ENCODE results near the gene HSD17B13.
"Not testable (repeated sequence)": the region's sequence is repeated elsewhere in the genome, so short reads cannot be mapped to it uniquely, and the experiment has no call there.

HSD17B13 gene

DNA sequence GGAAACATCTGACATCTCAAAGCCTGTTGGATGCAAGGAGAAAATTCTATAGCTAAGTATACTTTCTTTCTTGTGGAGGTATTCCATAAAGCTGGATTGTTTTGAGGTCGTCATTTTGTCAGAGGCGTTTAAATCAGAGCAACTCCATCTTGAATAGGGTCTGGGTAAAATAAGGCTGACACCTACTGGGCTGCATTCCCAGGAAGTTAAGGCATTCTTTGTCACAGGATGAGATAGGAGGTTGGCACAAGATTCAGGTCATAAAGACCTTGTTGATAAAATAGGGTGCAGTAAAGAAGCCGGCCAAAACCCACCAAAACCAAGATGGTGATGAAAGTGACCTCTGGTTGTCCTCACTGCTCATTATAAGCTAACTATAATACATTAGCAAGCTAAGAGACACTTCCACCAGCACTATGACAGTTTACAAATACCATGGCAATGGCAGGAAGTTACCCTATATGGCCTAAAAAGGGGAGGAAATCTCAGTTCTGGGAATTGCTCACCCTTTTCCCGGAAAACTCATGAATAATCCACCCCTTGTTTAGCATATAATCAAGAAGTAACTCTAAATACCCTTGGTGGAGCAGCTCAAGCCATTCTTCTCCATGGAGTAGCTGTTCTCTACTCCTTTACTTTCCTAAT, 11.9 kb downstream of the HSD17B13 start:
- ATAC-seq (replicated peaks; ENCODE audit: extremely low read depth, poor library complexity, severe bottlenecking) (no peak), DNase-seq (ENCODE audit: low spot score in 2 of 2) (no peak)
- no peaks in the 10 kb centered on the region for H3K36me3 Mint-ChIP-seq (ENCODE audit: insufficient read depth)
- H3K9me3 Mint-ChIP-seq, result no peaks in the 10 kb centered on the region
- no peaks in the 10 kb centered on the region for H3K4me1 Mint-ChIP-seq
- H3K27me3 Mint-ChIP-seq, result no peaks in the 10 kb centered on the region
- H3K4me3 Mint-ChIP-seq, result no peak overlapping the region
- no peak overlapping the region for H3K27ac Mint-ChIP-seq (ENCODE audit: low read depth)

GRCh38 chr4:87309625-87310024, 13.1 kb downstream of the HSD17B13 start:
- no peak for ATAC-seq (replicated peaks; ENCODE audit: extremely low read depth, poor library complexity, severe bottlenecking)
- Mint-ChIP-seq H3K4me3 (no peak overlapping the region), H3K36me3 (ENCODE audit: insufficient read depth) (no peaks in the 10 kb centered on the region), H3K27me3 (no peaks in the 10 kb centered on the region), H3K27ac (ENCODE audit: low read depth) (no peak overlapping the region), H3K9me3 (no peaks in the 10 kb centered on the region), H3K4me1 (no peaks in the 10 kb centered on the region)
- no peak for DNase-seq (ENCODE audit: low spot score in 2 of 2)

- no peak overlapping the region for H3K27ac Mint-ChIP-seq (ENCODE audit: low read depth)
- ATAC-seq (replicated peaks; ENCODE audit: extremely low read depth, poor library complexity, severe bottlenecking) (no peak), DNase-seq (ENCODE audit: low spot score in 2 of 2) (no peak)
- no peaks in the 10 kb centered on the region for H3K4me1 Mint-ChIP-seq
- H3K4me3 Mint-ChIP-seq, result no peak overlapping the region
- H3K9me3 Mint-ChIP-seq, result no peaks in the 10 kb centered on the region
- peaks cover 4% of the 10 kb centered on the region for H3K27me3 Mint-ChIP-seq
- H3K36me3 Mint-ChIP-seq (ENCODE audit: insufficient read depth), result peaks cover 1% of the 10 kb centered on the region
Measured at GRCh38 chr4:87306056-87306455, 16.6 kb downstream of the HSD17B13 start.

- no peak overlapping the region for H3K27ac Mint-ChIP-seq (ENCODE audit: low read depth)
- H3K4me3 Mint-ChIP-seq, result no peak overlapping the region
- H3K4me1 Mint-ChIP-seq, result no peaks in the 10 kb centered on the region
- no peaks in the 10 kb centered on the region for H3K9me3 Mint-ChIP-seq
- H3K27me3 Mint-ChIP-seq, result peaks cover 7% of the 10 kb centered on the region
- ATAC-seq (replicated peaks; ENCODE audit: extremely low read depth, poor library complexity, severe bottlenecking) (no peak), DNase-seq (ENCODE audit: low spot score in 2 of 2) (no peak)
- H3K36me3 Mint-ChIP-seq (ENCODE audit: insufficient read depth), result peaks cover 1% of the 10 kb centered on the region
Measured at GRCh38 chr4:87305562-87305961, 17.1 kb downstream of the HSD17B13 start.

- Mint-ChIP-seq H3K27ac (ENCODE audit: low read depth) (no peak overlapping the region), H3K4me3 (no peak overlapping the region), H3K9me3 (no peaks in the 10 kb centered on the region), H3K36me3 (ENCODE audit: insufficient read depth) (peaks cover 1% of the 10 kb centered on the region), H3K27me3 (peaks cover 7% of the 10 kb centered on the region), H3K4me1 (no peaks in the 10 kb centered on the region)
- no peak for ATAC-seq (replicated peaks; ENCODE audit: extremely low read depth, poor library complexity, severe bottlenecking)
- DNase-seq (ENCODE audit: low spot score in 2 of 2), result no peak
Measured at GRCh38 chr4:87304745-87305432, 17.8 kb downstream of the HSD17B13 start.

GRCh38 chr4:87299898-87300297, 22.8 kb downstream of the HSD17B13 start:
- DNase-seq (ENCODE audit: low spot score in 2 of 2) (no peak), ATAC-seq (replicated peaks; ENCODE audit: extremely low read depth, poor library complexity, severe bottlenecking) (no peak)
- H3K4me3 Mint-ChIP-seq, result no peak overlapping the region
- peaks cover 3% of the 10 kb centered on the region for H3K9me3 Mint-ChIP-seq
- H3K27ac Mint-ChIP-seq (ENCODE audit: low read depth), result no peak overlapping the region
- no peaks in the 10 kb centered on the region for H3K4me1 Mint-ChIP-seq
- H3K36me3 Mint-ChIP-seq (ENCODE audit: insufficient read depth), result peaks cover 1% of the 10 kb centered on the region
- peaks cover 7% of the 10 kb centered on the region for H3K27me3 Mint-ChIP-seq

- Mint-ChIP-seq H3K27ac (ENCODE audit: low read depth) (no peak overlapping the region), H3K4me3 (no peak overlapping the region), H3K27me3 (peaks cover 7% of the 10 kb centered on the region), H3K36me3 (ENCODE audit: insufficient read depth) (no peaks in the 10 kb centered on the region), H3K4me1 (no peaks in the 10 kb centered on the region), H3K9me3 (peaks cover 13% of the 10 kb centered on the region)
- ATAC-seq (replicated peaks; ENCODE audit: extremely low read depth, poor library complexity, severe bottlenecking) (no peak), DNase-seq (ENCODE audit: low spot score in 2 of 2) (no peak)
Measured at GRCh38 chr4:87298362-87298761, 24.3 kb downstream of the HSD17B13 start.

- H3K9me3 Mint-ChIP-seq, result peaks cover 14% of the 10 kb centered on the region
- not testable (repeated sequence) for H3K36me3 Mint-ChIP-seq (ENCODE audit: insufficient read depth); ATAC-seq (replicated peaks; ENCODE audit: extremely low read depth, poor library complexity, severe bottlenecking); H3K4me1 Mint-ChIP-seq; H3K27ac Mint-ChIP-seq (ENCODE audit: low read depth); H3K27me3 Mint-ChIP-seq; DNase-seq (ENCODE audit: low spot score in 2 of 2); H3K4me3 Mint-ChIP-seq
Measured at GRCh38 chr4:87294911-87295310, 27.8 kb downstream of the HSD17B13 start.

DNA sequence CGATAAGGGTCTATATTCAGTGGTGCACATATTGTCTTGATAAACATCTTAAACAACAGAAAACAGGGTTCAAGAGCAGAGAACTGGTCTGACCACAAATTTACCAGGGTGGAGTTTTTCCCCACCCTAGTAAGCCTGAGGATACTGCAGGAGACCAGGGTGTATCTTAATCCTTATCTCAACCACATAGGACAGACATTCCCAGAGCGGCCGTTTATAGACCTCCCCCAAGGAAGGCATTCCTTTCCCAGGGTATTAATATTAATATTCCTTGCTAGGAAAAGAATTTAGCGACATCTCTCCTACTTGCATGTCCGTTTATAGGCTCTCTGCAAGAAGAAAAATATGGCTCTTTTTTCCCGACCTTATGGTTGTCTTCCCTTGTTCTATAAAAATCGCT, 28.8 kb downstream of the HSD17B13 start:
- not testable (repeated sequence) for H3K4me1 Mint-ChIP-seq; H3K4me3 Mint-ChIP-seq; DNase-seq (ENCODE audit: low spot score in 2 of 2); H3K27me3 Mint-ChIP-seq; H3K27ac Mint-ChIP-seq (ENCODE audit: low read depth); ATAC-seq (replicated peaks; ENCODE audit: extremely low read depth, poor library complexity, severe bottlenecking); H3K36me3 Mint-ChIP-seq (ENCODE audit: insufficient read depth)
- peaks cover 14% of the 10 kb centered on the region for H3K9me3 Mint-ChIP-seq

DNA sequence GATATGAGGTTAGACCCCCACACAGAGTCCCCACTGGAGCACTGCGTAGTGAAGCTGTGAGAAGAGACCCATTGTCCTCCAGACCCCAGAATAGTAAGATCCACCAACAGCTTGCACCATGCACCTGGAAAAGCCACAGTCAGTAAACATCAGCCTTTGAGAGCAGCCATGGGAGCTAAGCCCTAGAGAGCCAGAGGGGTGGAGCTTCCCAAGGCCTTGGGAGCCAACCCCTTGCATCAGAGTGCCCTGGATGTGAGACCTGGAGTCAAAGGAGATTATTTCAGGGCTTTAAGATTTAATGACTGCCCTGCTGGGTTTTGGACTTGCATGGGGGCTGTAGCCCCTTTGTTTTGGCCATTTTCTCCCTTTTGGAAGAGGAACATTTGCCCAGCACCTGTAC, 35.7 kb downstream of the HSD17B13 start:
- H3K36me3 Mint-ChIP-seq (ENCODE audit: insufficient read depth), result peaks cover 2% of the 10 kb centered on the region
- H3K4me1 Mint-ChIP-seq, result no peaks in the 10 kb centered on the region
- ATAC-seq (replicated peaks; ENCODE audit: extremely low read depth, poor library complexity, severe bottlenecking) (no peak), DNase-seq (ENCODE audit: low spot score in 2 of 2) (no peak)
- no peak overlapping the region for H3K27ac Mint-ChIP-seq (ENCODE audit: low read depth)
- H3K4me3 Mint-ChIP-seq, result no peak overlapping the region
- peaks cover 20% of the 10 kb centered on the region for H3K9me3 Mint-ChIP-seq
- no peaks in the 10 kb centered on the region for H3K27me3 Mint-ChIP-seq

GRCh38 chr4:87284268-87284667, 38.4 kb downstream of the HSD17B13 start:
- not testable (repeated sequence) for H3K4me3 Mint-ChIP-seq; H3K4me1 Mint-ChIP-seq; H3K27ac Mint-ChIP-seq (ENCODE audit: low read depth); H3K36me3 Mint-ChIP-seq (ENCODE audit: insufficient read depth); H3K27me3 Mint-ChIP-seq; DNase-seq (ENCODE audit: low spot score in 2 of 2); ATAC-seq (replicated peaks; ENCODE audit: extremely low read depth, poor library complexity, severe bottlenecking)
- H3K9me3 Mint-ChIP-seq, result peaks cover 20% of the 10 kb centered on the region

GRCh38 chr4:87283151-87283550, 39.5 kb downstream of the HSD17B13 start:
- no peak for ATAC-seq (replicated peaks; ENCODE audit: extremely low read depth, poor library complexity, severe bottlenecking)
- Mint-ChIP-seq H3K36me3 (ENCODE audit: insufficient read depth) (peaks cover 2% of the 10 kb centered on the region), H3K4me3 (no peak overlapping the region), H3K27ac (ENCODE audit: low read depth) (no peak overlapping the region), H3K27me3 (peaks cover 18% of the 10 kb centered on the region), H3K4me1 (no peaks in the 10 kb centered on the region), H3K9me3 (peaks cover 20% of the 10 kb centered on the region)
- no peak for DNase-seq (ENCODE audit: low spot score in 2 of 2)

- Mint-ChIP-seq H3K27ac (ENCODE audit: low read depth) (no peak overlapping the region), H3K9me3 (peaks cover 15% of the 10 kb centered on the region), H3K36me3 (ENCODE audit: insufficient read depth) (no peaks in the 10 kb centered on the region), H3K4me1 (no peaks in the 10 kb centered on the region), H3K27me3 (peaks cover 20% of the 10 kb centered on the region), H3K4me3 (no peak overlapping the region)
- DNase-seq (ENCODE audit: low spot score in 2 of 2), result no peak
- no peak for ATAC-seq (replicated peaks; ENCODE audit: extremely low read depth, poor library complexity, severe bottlenecking)
Measured at GRCh38 chr4:87281603-87282002, 41.1 kb downstream of the HSD17B13 start.
